Measurements from ENCODE around the gene VTCN1. TPM values are rescaled to one million over a fixed set of nuclear protein-coding genes. Genes with fewer than 3 reads are reported as not detected.

The VTCN1 gene
- total RNA-seq, 4 donors from 2014 or later, result not detected

- Histone ChIP-seq H3K4me1 (peaks cover 0 to 4% (median 0%) of the 10 kb centered on the region in 4 donors), H3K27me3 (no peaks in the 10 kb centered on the region), H3K9me3 (no peaks in the 10 kb centered on the region), H3K36me3 (no peaks in the 10 kb centered on the region), H3K27ac (replicated peaks in 1 of 4) (no peak overlapping the region), H3K4me3 (no peak overlapping the region)
- TF ChIP-seq CTCF (IDR thresholded peaks at IDR 0.05), result no peak
- no peak for TF ChIP-seq POLR2AphosphoS5 (IDR thresholded peaks at IDR 0.05)
- TF ChIP-seq POLR2A (IDR thresholded peaks at IDR 0.05; ENCODE audit: low read depth), result no peak
- no peak for TF ChIP-seq EP300 (IDR thresholded peaks at IDR 0.05)
- DNase-seq (ENCODE audit: extremely low spot score), result no peak
- intact Hi-C loops (cut with DNase I), result no loop called here
- WGBS, result 87% methylated on average over 6 of the region's 6 CpGs
These were observed 34.1 kb downstream of the VTCN1 start for GRCh38 chr1:117176579-117176978.

- WGBS, result 93% methylated on average over 4 of the region's 4 CpGs
- DNase-seq (ENCODE audit: extremely low spot score), result no peak
- no peak for TF ChIP-seq POLR2A (IDR thresholded peaks at IDR 0.05; ENCODE audit: low read depth)
- TF ChIP-seq EP300 (IDR thresholded peaks at IDR 0.05), result no peak
- no peak for TF ChIP-seq CTCF (IDR thresholded peaks at IDR 0.05)
- no peak for TF ChIP-seq POLR2AphosphoS5 (IDR thresholded peaks at IDR 0.05)
- Histone ChIP-seq H3K4me3 (no peak overlapping the region), H3K4me1 (peaks cover 0 to 4% (median 0%) of the 10 kb centered on the region in 4 donors), H3K27me3 (no peaks in the 10 kb centered on the region), H3K9me3 (no peaks in the 10 kb centered on the region), H3K27ac (replicated peaks in 1 of 4) (no peak overlapping the region), H3K36me3 (no peaks in the 10 kb centered on the region)
- intact Hi-C loops (cut with DNase I), result no loop called here
These were observed 35.9 kb downstream of the VTCN1 start for GRCh38 chr1:117174851-117175250.

- WGBS, result 40% methylated on average over 6 of the region's 6 CpGs
- H3K27ac ChIP-seq (replicated peaks in 1 of 4), result no peak overlapping the region
- H3K4me3 ChIP-seq, result no peak overlapping the region
- peaks cover 0 to 4% (median 0%) of the 10 kb centered on the region in 4 donors for H3K4me1 ChIP-seq
- no peaks in the 10 kb centered on the region for H3K27me3 ChIP-seq
- DNase-seq (ENCODE audit: extremely low spot score), result no peak
- intact Hi-C loops (cut with DNase I), result no loop called here
- TF ChIP-seq EP300 (IDR thresholded peaks at IDR 0.05) (no peak), CTCF (IDR thresholded peaks at IDR 0.05) (no peak), POLR2A (IDR thresholded peaks at IDR 0.05; ENCODE audit: low read depth) (no peak), POLR2AphosphoS5 (IDR thresholded peaks at IDR 0.05) (no peak)
- no peaks in the 10 kb centered on the region for H3K36me3 ChIP-seq
- no peaks in the 10 kb centered on the region for H3K9me3 ChIP-seq
These were observed 37.0 kb downstream of the VTCN1 start for GRCh38 chr1:117173691-117174090.

GRCh38 chr1:117173006-117173405 is 37.7 kb downstream of the VTCN1 start:
- Histone ChIP-seq H3K4me1 (peaks cover 0 to 4% (median 0%) of the 10 kb centered on the region in 4 donors), H3K27me3 (no peaks in the 10 kb centered on the region), H3K36me3 (no peaks in the 10 kb centered on the region), H3K27ac (replicated peaks in 1 of 4) (no peak overlapping the region), H3K4me3 (no peak overlapping the region), H3K9me3 (no peaks in the 10 kb centered on the region)
- 93% methylated on average over 10 of the region's 10 CpGs for WGBS
- intact Hi-C loops (cut with DNase I), result no loop called here
- no peak for DNase-seq (ENCODE audit: extremely low spot score)
- no peak for TF ChIP-seq POLR2AphosphoS5 (IDR thresholded peaks at IDR 0.05)
- no peak for TF ChIP-seq EP300 (IDR thresholded peaks at IDR 0.05)
- no peak for TF ChIP-seq CTCF (IDR thresholded peaks at IDR 0.05)
- TF ChIP-seq POLR2A (IDR thresholded peaks at IDR 0.05; ENCODE audit: low read depth), result no peak

- H3K27me3 ChIP-seq, result no peaks in the 10 kb centered on the region
- H3K4me1 ChIP-seq, result peaks cover 0 to 4% (median 0%) of the 10 kb centered on the region in 4 donors
- H3K4me3 ChIP-seq, result no peak overlapping the region
- WGBS, result 80% methylated on average over 17 of the region's 18 CpGs
- DNase-seq (ENCODE audit: extremely low spot score), result no peak
- no peaks in the 10 kb centered on the region for H3K9me3 ChIP-seq
- H3K27ac ChIP-seq (replicated peaks in 1 of 4), result no peak overlapping the region
- no peaks in the 10 kb centered on the region for H3K36me3 ChIP-seq
- no peak for TF ChIP-seq POLR2AphosphoS5 (IDR thresholded peaks at IDR 0.05)
- intact Hi-C loops (cut with DNase I), result no loop called here
These were observed 38.7 kb downstream of the VTCN1 start for GRCh38 chr1:117171900-117172511.
